Fibroblast of the aortic adventitia (primary cell): ENCODE measurements around the gene BBOF1. TPM values are rescaled to one million over a fixed set of nuclear protein-coding genes. Genes with fewer than 3 reads are reported as not detected.
"Not testable (repeated sequence)": the region's sequence is repeated elsewhere in the genome, so short reads cannot be mapped to it uniquely, and the experiment has no call there.

Source experiments
- DNase-seq: peaks from one replicate; pipeline ENCODE4 v3.0.0-alpha.2; 2010; ENCODE audit warnings: low read depth
- H3K4me3 ChIP-seq: 2 replicates; pipeline ENCODE4 v1.5.1; 2011; ENCODE audit warnings: low read depth, mild to moderate bottlenecking, control low read depth, low read length, moderate library complexity
- CTCF ChIP-seq: IDR thresholded peaks from 2 replicates; pipeline ENCODE4 v1.5.1; 2011; ENCODE audit warnings: mild to moderate bottlenecking, low read length, control low read depth, inconsistent platforms; ENCODE audit not compliant: insufficient read depth
- small RNA-seq: library from RNA; depleted of rRNA; stranded (forward); fragments of <200 nt; gene quantifications from one replicate; pipeline ENCODE3, GENCODE V24; 2012
- total RNA-seq: library from RNA; depleted of rRNA; stranded (reverse); fragments of >200 nt; gene quantifications from 2 replicates; pipeline ENCODE4 v1.2.3, GENCODE V29; 2012; ENCODE audit warnings: low replicate concordance

Gene BBOF1
- total RNA-seq, 1 donor = 9.8 TPM

GRCh38 chr14:74085828-74086227 is 66.7 kb downstream of the BBOF1 start:
- H3K4me3 ChIP-seq = peak overlapping the region; percentile 93
- no peak for DNase-seq
- TF ChIP-seq CTCF = no peak

GRCh38 chr14:74089251-74090020 is 70.3 kb downstream of the BBOF1 start:
- H3K4me3 ChIP-seq = no peak overlapping the region
- no peak for TF ChIP-seq CTCF
- no peak for DNase-seq

- DNase-seq = no peak
- no peak for TF ChIP-seq CTCF
- no peak overlapping the region for H3K4me3 ChIP-seq
Observed at GRCh38 chr14:74105381-74105780, 86.2 kb downstream of the BBOF1 start.

- TF ChIP-seq CTCF = no peak
- no peak overlapping the region for H3K4me3 ChIP-seq
- DNase-seq = peak; percentile 10
Observed at GRCh38 chr14:74109369-74109768, 90.2 kb downstream of the BBOF1 start.

GRCh38 chr14:74111395-74112216 is 92.5 kb downstream of the BBOF1 start:
- not testable (repeated sequence) for H3K4me3 ChIP-seq
- TF ChIP-seq CTCF = peak; percentile 67
- DNase-seq = peak; percentile 77

Small RNA genes within 50 kb of the gene (small RNA-seq; reads per million reads assigned to genes)
- not detected for gene AC005480.2

Other genes starting within 250 kb of the BBOF1 start
- gene PTGR2, start 167.5 kb upstream of the BBOF1 start, total RNA-seq = 4.4 and 9.3 TPM in 2 replicates
- 52.6 and 73.6 TPM in 2 replicates for gene ZNF410, start 132.5 kb upstream of the BBOF1 start, total RNA-seq
- gene FAM161B, start 69.3 kb upstream of the BBOF1 start, total RNA-seq = 2.3 and 3.1 TPM in 2 replicates
- 11.4 and 16.4 TPM in 2 replicates for gene COQ6, start 69.0 kb upstream of the BBOF1 start, total RNA-seq
- gene ENTPD5, start 61 bp upstream of the BBOF1 start, total RNA-seq = 6.1 and 15.2 TPM in 2 replicates
- gene ALDH6A1, start 65.1 kb downstream of the BBOF1 start, total RNA-seq = 23.4 and 27.0 TPM in 2 replicates
- 9.2 and 10.0 TPM in 2 replicates for gene LIN52, start 65.6 kb downstream of the BBOF1 start, total RNA-seq
- gene VSX2, start 220.1 kb downstream of the BBOF1 start, total RNA-seq = not detected in 2 replicates